Measurements from ENCODE around the gene PIK3CG. TPM values are rescaled to one million over a fixed set of nuclear protein-coding genes. Genes with fewer than 3 reads are reported as not detected.
"Not testable (repeated sequence)": the region's sequence is repeated elsewhere in the genome, so short reads cannot be mapped to it uniquely, and the experiment has no call there.

The PIK3CG gene
- total RNA-seq, 4 donors from 2014 or later: 4.6 to 13.5 (median 10.2) TPM

DNA sequence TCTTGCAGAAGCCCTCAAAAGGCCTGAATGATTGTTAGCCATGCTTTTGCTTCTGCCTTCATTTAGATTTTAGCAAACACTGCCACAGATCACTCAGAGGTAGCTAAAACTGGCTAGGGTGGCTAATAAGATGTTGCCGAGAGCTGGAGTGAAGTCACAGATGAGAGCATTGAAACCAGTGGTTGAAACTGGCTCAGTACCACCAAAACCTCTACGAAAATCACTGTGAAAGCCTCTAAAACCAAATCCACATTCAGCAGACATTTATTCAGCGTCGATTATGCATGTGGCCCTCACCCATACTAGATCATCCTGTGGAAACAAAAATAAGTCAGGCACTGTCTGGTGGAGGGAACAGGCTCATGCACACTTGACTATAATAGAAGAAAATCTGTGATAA, 50.8 kb downstream of the PIK3CG start:
- no peaks in the 10 kb centered on the region for H3K4me1 ChIP-seq
- H3K36me3 ChIP-seq: no peaks in the 10 kb centered on the region
- no peak overlapping the region for H3K4me3 ChIP-seq
- DNase-seq: no peak
- H3K27ac ChIP-seq: no peak overlapping the region
- H3K9me3 ChIP-seq: no peaks in the 10 kb centered on the region
- TF ChIP-seq, protein P1, sequence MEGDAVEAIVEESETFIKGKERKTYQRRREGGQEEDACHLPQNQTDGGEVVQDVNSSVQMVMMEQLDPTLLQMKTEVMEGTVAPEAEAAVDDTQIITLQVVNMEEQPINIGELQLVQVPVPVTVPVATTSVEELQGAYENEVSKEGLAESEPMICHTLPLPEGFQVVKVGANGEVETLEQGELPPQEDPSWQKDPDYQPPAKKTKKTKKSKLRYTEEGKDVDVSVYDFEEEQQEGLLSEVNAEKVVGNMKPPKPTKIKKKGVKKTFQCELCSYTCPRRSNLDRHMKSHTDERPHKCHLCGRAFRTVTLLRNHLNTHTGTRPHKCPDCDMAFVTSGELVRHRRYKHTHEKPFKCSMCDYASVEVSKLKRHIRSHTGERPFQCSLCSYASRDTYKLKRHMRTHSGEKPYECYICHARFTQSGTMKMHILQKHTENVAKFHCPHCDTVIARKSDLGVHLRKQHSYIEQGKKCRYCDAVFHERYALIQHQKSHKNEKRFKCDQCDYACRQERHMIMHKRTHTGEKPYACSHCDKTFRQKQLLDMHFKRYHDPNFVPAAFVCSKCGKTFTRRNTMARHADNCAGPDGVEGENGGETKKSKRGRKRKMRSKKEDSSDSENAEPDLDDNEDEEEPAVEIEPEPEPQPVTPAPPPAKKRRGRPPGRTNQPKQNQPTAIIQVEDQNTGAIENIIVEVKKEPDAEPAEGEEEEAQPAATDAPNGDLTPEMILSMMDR (IDR thresholded peaks at IDR 0.05): no peak
- TF ChIP-seq POLR2A (IDR thresholded peaks at IDR 0.05): no peak
- intact Hi-C loops (cut with DNase I; ENCODE audit: low total_unique reads): no loop called here
- no peaks in the 10 kb centered on the region for H3K27me3 ChIP-seq

DNA sequence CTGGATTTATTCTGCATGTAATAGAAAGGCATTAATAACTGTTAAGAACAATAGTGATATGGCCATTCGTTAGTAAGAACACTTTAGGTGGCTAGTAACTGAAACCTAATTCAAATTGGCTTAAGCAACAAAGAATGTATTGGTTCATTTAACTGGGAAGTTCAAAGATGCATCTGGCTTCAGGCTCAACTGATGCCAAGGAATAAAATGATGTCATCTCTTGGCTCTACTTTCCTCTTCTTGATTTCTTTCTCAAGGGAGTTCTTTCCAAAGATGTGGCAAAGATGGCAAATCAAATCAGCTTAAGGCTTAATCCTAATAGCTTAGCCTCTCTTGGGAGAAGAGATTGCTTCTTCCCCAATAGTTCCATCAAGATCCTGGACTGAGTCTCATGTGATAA, 51.6 kb downstream of the PIK3CG start:
- Histone ChIP-seq H3K36me3 (no peaks in the 10 kb centered on the region), H3K4me3 (no peak overlapping the region), H3K9me3 (no peaks in the 10 kb centered on the region), H3K27ac (no peak overlapping the region), H3K4me1 (no peaks in the 10 kb centered on the region), H3K27me3 (no peaks in the 10 kb centered on the region)
- intact Hi-C loops (cut with DNase I; ENCODE audit: low total_unique reads): no loop called here
- no peak for DNase-seq
- TF ChIP-seq, protein P1 (IDR thresholded peaks at IDR 0.05): no peak
- TF ChIP-seq POLR2A (IDR thresholded peaks at IDR 0.05): no peak

DNA sequence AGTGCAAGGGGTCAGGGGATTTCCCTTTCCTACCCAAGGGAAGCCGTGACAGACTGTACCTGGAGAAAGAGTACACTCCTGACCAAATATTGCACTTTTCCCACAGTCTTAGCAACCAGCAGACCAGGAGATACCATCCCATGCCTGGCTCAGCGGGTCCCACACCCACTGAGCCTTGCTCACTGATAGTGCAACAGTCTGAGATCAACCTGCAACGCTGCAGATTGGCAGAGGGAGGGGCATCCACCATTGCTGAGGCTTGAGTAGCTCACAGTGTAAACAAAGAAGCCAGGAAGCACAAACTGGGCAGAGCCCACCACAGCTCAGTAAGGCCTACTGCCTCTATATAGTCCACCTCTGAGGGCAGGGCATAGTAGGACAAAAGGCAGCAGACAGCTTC, 53.9 kb downstream of the PIK3CG start:
- DNase-seq: no peak
- Histone ChIP-seq H3K36me3 (no peaks in the 10 kb centered on the region), H3K27ac (no peak overlapping the region), H3K4me1 (no peaks in the 10 kb centered on the region), H3K9me3 (no peaks in the 10 kb centered on the region), H3K4me3 (no peak overlapping the region), H3K27me3 (no peaks in the 10 kb centered on the region)
- no peak for TF ChIP-seq POLR2A (IDR thresholded peaks at IDR 0.05)
- TF ChIP-seq, protein P1 (IDR thresholded peaks at IDR 0.05): no peak
- intact Hi-C loops (cut with DNase I; ENCODE audit: low total_unique reads): no loop called here

DNA sequence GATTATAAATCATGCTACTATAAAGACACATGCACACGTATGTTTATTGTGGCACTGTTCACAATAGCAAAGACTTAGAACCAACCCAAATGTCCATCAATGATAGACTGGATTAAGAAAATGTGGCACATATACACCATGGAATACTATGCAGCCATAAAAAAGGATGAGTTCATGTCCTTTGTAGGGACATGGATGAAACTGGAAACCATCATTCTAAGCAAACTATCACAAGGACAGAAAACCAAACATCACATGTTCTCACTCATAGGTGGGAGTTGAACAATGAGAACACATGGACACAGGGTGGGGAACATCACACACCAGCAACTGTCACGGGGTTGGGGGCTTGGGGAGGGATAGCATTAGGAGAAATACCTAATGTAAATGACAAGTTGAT, 59.4 kb downstream of the PIK3CG start:
- H3K4me1 ChIP-seq; H3K9me3 ChIP-seq; H3K27me3 ChIP-seq; H3K36me3 ChIP-seq; DNase-seq; H3K27ac ChIP-seq; H3K4me3 ChIP-seq; intact Hi-C loops (cut with DNase I; ENCODE audit: low total_unique reads): not testable (repeated sequence)

DNA sequence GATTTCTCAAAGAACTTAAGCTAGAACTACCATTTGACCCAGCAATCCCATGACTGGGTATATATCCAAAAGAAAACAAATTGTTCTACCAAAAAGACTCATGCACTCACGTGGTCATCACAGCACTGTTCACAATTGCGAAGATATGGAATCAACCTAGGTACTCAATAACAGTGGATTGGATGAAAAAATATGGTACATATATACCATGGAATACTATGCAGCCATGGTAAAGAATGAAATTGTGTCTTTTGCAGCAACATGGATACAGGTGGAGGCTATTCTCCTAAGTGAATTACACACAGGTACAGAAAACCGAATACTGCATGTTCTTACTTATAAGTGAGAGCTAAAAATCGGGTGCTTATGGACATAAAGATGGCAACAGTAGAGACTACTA, 61.8 kb downstream of the PIK3CG start:
- no peak for TF ChIP-seq POLR2A (IDR thresholded peaks at IDR 0.05)
- TF ChIP-seq, protein P1 (IDR thresholded peaks at IDR 0.05): no peak
- no peak for DNase-seq
- Histone ChIP-seq H3K9me3 (no peaks in the 10 kb centered on the region), H3K27me3 (no peaks in the 10 kb centered on the region), H3K4me1 (no peaks in the 10 kb centered on the region), H3K36me3 (no peaks in the 10 kb centered on the region), H3K4me3 (no peak overlapping the region), H3K27ac (no peak overlapping the region)
- intact Hi-C loops (cut with DNase I; ENCODE audit: low total_unique reads): no loop called here

DNA sequence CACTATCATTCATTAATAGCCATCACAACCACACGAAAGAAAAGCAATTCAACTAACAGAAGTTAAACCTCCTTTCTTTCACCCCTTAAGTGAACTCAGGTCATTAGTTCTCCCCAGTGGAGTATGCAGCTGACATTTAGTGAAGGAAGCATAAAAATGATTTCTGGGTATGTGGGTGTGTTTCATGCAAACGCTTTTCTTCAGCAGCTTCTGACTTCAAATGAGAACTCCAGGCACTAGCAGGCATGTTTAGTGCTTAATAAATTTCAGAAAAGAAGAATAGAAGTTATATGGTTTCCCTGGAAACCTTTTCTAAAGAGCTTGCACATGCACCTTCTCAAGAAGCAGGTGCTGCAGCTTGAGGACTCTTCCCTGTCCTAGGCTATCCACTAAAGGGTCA, 62.5 kb downstream of the PIK3CG start:
- Histone ChIP-seq H3K4me3 (no peak overlapping the region), H3K4me1 (no peaks in the 10 kb centered on the region), H3K36me3 (no peaks in the 10 kb centered on the region), H3K27me3 (no peaks in the 10 kb centered on the region), H3K27ac (no peak overlapping the region), H3K9me3 (no peaks in the 10 kb centered on the region)
- no peak for TF ChIP-seq POLR2A (IDR thresholded peaks at IDR 0.05)
- TF ChIP-seq, protein P1 (IDR thresholded peaks at IDR 0.05): no peak
- DNase-seq: no peak
- intact Hi-C loops (cut with DNase I; ENCODE audit: low total_unique reads): no loop called here

DNA sequence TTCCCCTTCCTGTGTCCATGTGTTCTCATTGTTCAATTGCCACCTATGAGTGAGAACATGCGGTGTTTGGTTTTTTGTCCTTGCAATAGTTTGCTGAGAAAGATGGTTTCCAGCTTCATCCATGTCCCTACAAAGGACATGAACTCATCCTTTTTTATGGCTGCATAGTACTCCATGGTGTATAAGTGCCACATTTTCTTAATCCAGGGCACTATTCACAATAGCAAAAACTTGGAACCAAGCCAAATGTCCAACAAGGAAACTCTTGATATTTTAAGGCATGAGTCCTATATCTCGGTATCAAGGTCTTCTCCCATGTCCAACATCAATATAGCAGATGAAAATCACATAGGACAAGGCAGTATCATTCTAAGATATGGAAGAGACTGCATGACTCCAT, 64.5 kb downstream of the PIK3CG start:
- H3K9me3 ChIP-seq; H3K4me3 ChIP-seq; H3K4me1 ChIP-seq; intact Hi-C loops (cut with DNase I; ENCODE audit: low total_unique reads); DNase-seq; H3K36me3 ChIP-seq; H3K27ac ChIP-seq; H3K27me3 ChIP-seq: not testable (repeated sequence)
